Tibial artery (tissue), 4 donors: ENCODE results near the gene SCAMP2.
A peak's percentile ranks its signal among the peaks of the same experiment; 100 is the strongest.
"Not testable (repeated sequence)": the region's sequence is repeated elsewhere in the genome, so short reads cannot be mapped to it uniquely, and the experiment has no call there.

Experiments
- DNase-seq, 2 donors: peaks; one replicate each; pipeline ENCODE4 v3.0.0-alpha.2; 2019
- H3K27ac ChIP-seq, 2 donors: fragments of 200-600 bp; sonication (generic) in 1 of 2; 1 replicate in 1 of 2; 2 replicates in 1 of 2; pipeline ENCODE4 v1.5.1; 2018 to 2019; ENCODE audit warnings: mild to moderate bottlenecking in 1 of 2
- H3K27me3 ChIP-seq, 2 donors: fragments of 200-600 bp; sonication (generic) in 1 of 2; one replicate each; pipeline versions ENCODE4 v1.5.1 to v1.6.0; 2016 to 2019
- H3K36me3 ChIP-seq, 3 donors: fragments of 200-600 bp; sonication (generic) in 2 of 3; one replicate each; pipeline ENCODE4 v1.5.1; 2016 to 2019; ENCODE audit warnings: mild to moderate bottlenecking in 2 of 3
- H3K4me1 ChIP-seq, 4 donors: fragments of 200-600 bp; sonication (generic) in 2 of 4; 1 replicate in 3 of 4; 2 replicates in 1 of 4; pipeline ENCODE4 v1.5.1; 2016 to 2019
- H3K4me3 ChIP-seq, 2 donors: fragments of 200-600 bp; sonication (generic) in 1 of 2; 1 replicate in 1 of 2; 2 replicates in 1 of 2; pipeline ENCODE4 v1.5.1; 2018 to 2019; ENCODE audit warnings: mild to moderate bottlenecking in 2 of 2
- H3K9me3 ChIP-seq, 3 donors: fragments of 200-600 bp; sonication (generic) in 1 of 3; one replicate each; pipeline ENCODE4 v1.5.1; 2016 to 2019
- CTCF ChIP-seq, 2 experiments: fragments of 200-600 bp in 1 of 2; fragments of 450-650 bp in 1 of 2; IDR thresholded peaks; one replicate each; pipeline ENCODE4 v1.5.1; 2017 to 2019; ENCODE audit warnings: antibody characterized with exemption in 2 of 2, mild to moderate bottlenecking in 1 of 2, moderate library complexity in 1 of 2
- intact Hi-C: fragments of 100-400 bp; cut with DNase I; formaldehyde crosslinking; loops from one replicate; pipeline ENCODE4 v1.15.0; 2023; ENCODE audit warnings: low total_unique reads

Gene SCAMP2

GRCh38 chr15:74873036-74873755, at the start of gene SCAMP2:
TSS of gene SCAMP2 (minus strand) at chr15:74873365. CDS start at chr15:74873255, 110 bp downstream.
- intact Hi-C loops = no loop called here
- TF ChIP-seq CTCF (IDR thresholded peaks at IDR 0.05) = no peak
- DNase-seq = peak; percentile 94 to 97

GRCh38 chr15:74920456-74920855, 47.3 kb upstream of the SCAMP2 start:
- Histone ChIP-seq H3K27ac (no peak overlapping the region), H3K9me3 (no peaks in the 10 kb centered on the region), H3K4me3 (no peak overlapping the region), H3K36me3 (peaks cover 62 to 100% (median 85%) of the 10 kb centered on the region in 3 donors), H3K4me1 (no peaks in the 10 kb centered on the region), H3K27me3 (no peaks in the 10 kb centered on the region)
- no peak for DNase-seq
- intact Hi-C loops = no loop called here
- no peak for TF ChIP-seq CTCF (IDR thresholded peaks at IDR 0.05)

More at GRCh38 chr15:74873036-74873755, at the start of gene SCAMP2:
- peak within 1 kb of the TSS; percentile 61 for H3K4me3 ChIP-seq
- peaks cover 7 to 48% (median 38%) of the 10 kb centered on the region in 4 donors for H3K4me1 ChIP-seq
- H3K9me3 ChIP-seq = no peaks in the 10 kb centered on the region
- no peaks in the 10 kb centered on the region for H3K27me3 ChIP-seq
- H3K27ac ChIP-seq = peak within 1 kb of the TSS; percentile 78 to 89
- H3K36me3 ChIP-seq = peaks cover 0 to 4% (median 0%) of the 10 kb centered on the region in 3 donors

GRCh38 chr15:74917676-74918075, 44.5 kb upstream of the SCAMP2 start:
- TF ChIP-seq CTCF (IDR thresholded peaks at IDR 0.05) = no peak
- peaks cover 50 to 98% (median 75%) of the 10 kb centered on the region in 3 donors for H3K36me3 ChIP-seq
- no peaks in the 10 kb centered on the region for H3K27me3 ChIP-seq
- H3K27ac ChIP-seq = no peak overlapping the region
- H3K9me3 ChIP-seq = no peaks in the 10 kb centered on the region
- DNase-seq = no peak
- H3K4me3 ChIP-seq = no peak overlapping the region
- H3K4me1 ChIP-seq = no peaks in the 10 kb centered on the region
- intact Hi-C loops = no loop called here

- DNase-seq, H3K9me3 ChIP-seq, H3K27me3 ChIP-seq, H3K27ac ChIP-seq, H3K4me1 ChIP-seq, H3K4me3 ChIP-seq: not testable (repeated sequence)
- intact Hi-C loops = loop anchor here (2.0 kb wide), 1 partner anchor 43 kb away; the partner anchor contains the start of gene RPP25
- H3K36me3 ChIP-seq = peaks cover 16 to 75% (median 43%) of the 10 kb centered on the region in 3 donors
These were observed 40.6 kb upstream of the SCAMP2 start for GRCh38 chr15:74913799-74914198.

- DNase-seq = no peak
- no peak overlapping the region for H3K4me3 ChIP-seq
- peaks cover 8 to 67% (median 36%) of the 10 kb centered on the region in 3 donors for H3K36me3 ChIP-seq
- intact Hi-C loops = loop anchor here (2.0 kb wide), 1 partner anchor 44 kb away; the partner anchor contains the start of gene RPP25
- no peak overlapping the region for H3K27ac ChIP-seq
- TF ChIP-seq CTCF (IDR thresholded peaks at IDR 0.05) = no peak
- no peaks in the 10 kb centered on the region for H3K9me3 ChIP-seq
- no peaks in the 10 kb centered on the region for H3K4me1 ChIP-seq
- no peaks in the 10 kb centered on the region for H3K27me3 ChIP-seq
These were observed 39.9 kb upstream of the SCAMP2 start for GRCh38 chr15:74913041-74913440.

- TF ChIP-seq CTCF (IDR thresholded peaks at IDR 0.05) = no peak
- Histone ChIP-seq H3K36me3 (peaks cover 8 to 38% (median 21%) of the 10 kb centered on the region in 3 donors), H3K27ac (no peak overlapping the region), H3K4me1 (peaks cover 5 to 25% (median 19%) of the 10 kb centered on the region in 4 donors), H3K27me3 (no peaks in the 10 kb centered on the region), H3K4me3 (no peak overlapping the region), H3K9me3 (no peaks in the 10 kb centered on the region)
- DNase-seq = no peak
- intact Hi-C loops = loop anchor here (5.0 kb wide), 1 partner anchor 126 kb away; the partner anchor contains the start of gene CSK
These were observed 35.5 kb upstream of the SCAMP2 start for GRCh38 chr15:74908635-74909034.
